ENCODE measurements around the gene PCDH12. TPM values are rescaled to one million over a fixed set of nuclear protein-coding genes. Genes with fewer than 3 reads are reported as not detected.

The PCDH12 gene
- total and polyA plus RNA-seq, 4 donors, result 0.88 to 10.3 (median 4.5) TPM

DNA sequence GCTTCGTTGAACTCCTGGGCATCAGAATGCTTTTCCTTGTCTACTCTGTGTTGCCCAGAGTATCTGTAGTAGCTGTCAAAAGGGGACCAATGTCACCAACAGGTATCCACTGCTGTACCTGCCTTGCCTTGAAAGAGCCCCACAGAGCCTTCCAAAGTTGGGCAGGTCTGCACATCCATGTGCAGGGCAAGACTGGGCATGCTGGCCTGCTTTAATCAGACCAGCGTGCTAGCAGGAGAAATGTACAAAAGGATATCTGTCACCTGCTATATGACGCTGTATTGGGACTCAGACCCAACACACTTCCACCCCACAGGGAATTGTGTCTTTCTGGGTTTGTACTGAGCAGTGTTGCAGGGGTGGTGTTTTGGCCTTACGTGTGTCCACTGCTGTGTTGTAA lies 22.5 kb downstream of the PCDH12 start:
- 75 to 81% methylated on average over 4 of the region's 4 CpGs for WGBS, 2 donors
- Histone ChIP-seq H3K4me1 (ENCODE audit: control insufficient read depth in 1 of 2, insufficient read depth in 2 of 2, low read length in 2 of 2) (peaks cover 0 to 5% of the 10 kb centered on the region in 2 donors), H3K4me3 (ENCODE audit: low read length in 2 of 2) (no peak overlapping the region), H3K9me3 (ENCODE audit: control insufficient read depth, low read length) (no peaks in the 10 kb centered on the region), H3K27ac (ENCODE audit: low read depth in 1 of 2, low read length in 2 of 2) (peak overlapping the region in 1 of 2 donors; percentile 52), H3K27me3 (ENCODE audit: control insufficient read depth in 1 of 2, insufficient read depth in 2 of 2, low read length in 1 of 2) (no peaks in the 10 kb centered on the region), H3K36me3 (ENCODE audit: control insufficient read depth in 1 of 2, insufficient read depth in 2 of 2, low read length in 1 of 2) (peaks cover 0 to 8% of the 10 kb centered on the region in 2 donors)
- intact Hi-C loops (cut with DNase I), result no loop called here
- ATAC-seq (ENCODE audit: low FRiP score) (no peak), DNase-seq (no peak)

DNA sequence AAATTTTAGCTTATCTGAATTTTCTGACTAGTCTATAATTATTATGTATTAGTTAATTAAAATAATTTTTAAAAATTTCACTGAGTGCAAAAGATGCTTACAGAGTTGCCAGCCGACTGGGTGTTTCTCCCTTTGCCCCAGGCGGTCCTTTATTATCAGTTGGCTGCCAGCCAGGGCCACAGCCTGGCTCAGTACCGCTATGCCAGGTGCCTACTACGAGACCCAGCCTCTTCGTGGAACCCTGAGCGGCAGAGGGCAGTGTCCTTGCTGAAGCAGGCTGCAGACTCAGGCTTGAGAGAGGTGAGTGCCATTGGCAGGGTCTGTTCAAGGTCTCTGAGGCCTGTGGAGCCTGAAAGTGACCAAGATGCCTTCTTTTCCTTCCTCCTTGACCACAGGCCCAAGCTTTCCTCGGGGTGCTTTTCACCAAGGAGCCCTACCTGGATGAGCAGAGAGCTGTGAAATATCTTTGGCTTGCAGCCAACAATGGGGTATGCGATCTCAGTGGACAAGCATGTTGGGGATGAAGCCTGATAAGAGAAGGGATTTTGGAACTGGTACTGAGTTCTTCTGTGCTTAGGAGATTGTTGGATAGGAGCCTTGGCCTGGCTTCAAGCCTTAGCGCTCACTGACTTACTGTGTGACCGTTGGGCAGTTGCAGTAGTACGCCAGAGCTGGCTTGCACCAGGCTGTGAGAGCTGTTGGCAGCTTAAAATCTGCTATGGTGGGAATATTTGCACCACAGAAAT lies 23.7 kb downstream of the PCDH12 start:
- WGBS, 2 donors, result 5 to 8% methylated on average over 11 of the region's 11 CpGs

DNA sequence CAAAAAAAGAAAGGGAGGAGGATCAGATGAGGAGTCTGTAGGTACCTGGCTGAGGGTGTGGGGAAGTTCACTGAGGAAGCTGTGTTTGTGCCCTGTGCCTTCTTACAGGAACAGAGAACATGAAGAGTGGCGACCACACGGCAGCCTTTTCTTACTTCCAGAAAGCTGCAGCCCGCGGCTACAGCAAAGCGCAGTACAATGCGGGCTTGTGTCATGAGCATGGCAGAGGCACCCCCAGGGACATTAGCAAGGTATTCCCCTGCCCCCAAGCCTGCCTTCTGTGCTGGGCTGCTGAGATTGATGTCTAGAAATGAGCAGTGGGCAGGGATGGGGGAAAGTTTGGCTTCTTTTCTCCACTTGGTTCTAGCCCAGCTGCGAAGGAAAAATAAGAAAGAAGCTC lies 24.9 kb downstream of the PCDH12 start:
- peaks cover 2 to 9% of the 10 kb centered on the region in 2 donors for H3K36me3 ChIP-seq (ENCODE audit: control insufficient read depth in 1 of 2, insufficient read depth in 2 of 2, low read length in 1 of 2)
- peaks cover 0 to 5% of the 10 kb centered on the region in 2 donors for H3K4me1 ChIP-seq (ENCODE audit: control insufficient read depth in 1 of 2, insufficient read depth in 2 of 2, low read length in 2 of 2)
- H3K27ac ChIP-seq (ENCODE audit: low read depth in 1 of 2, low read length in 2 of 2), result peak overlapping the region in 1 of 2 donors; percentile 26
- WGBS, 2 donors, result 83 to 86% methylated on average over 7 of the region's 7 CpGs
- no peak for ATAC-seq (ENCODE audit: low FRiP score)
- H3K27me3 ChIP-seq (ENCODE audit: control insufficient read depth in 1 of 2, insufficient read depth in 2 of 2, low read length in 1 of 2), result no peaks in the 10 kb centered on the region
- no peaks in the 10 kb centered on the region for H3K9me3 ChIP-seq (ENCODE audit: control insufficient read depth, low read length)
- no peak for DNase-seq
- intact Hi-C loops (cut with DNase I), result no loop called here
- no peak overlapping the region for H3K4me3 ChIP-seq (ENCODE audit: low read length in 2 of 2)

More for the DNA sequence above, 23.7 kb downstream of the PCDH12 start:
- Histone ChIP-seq H3K4me1 (ENCODE audit: control insufficient read depth in 1 of 2, insufficient read depth in 2 of 2, low read length in 2 of 2) (peaks cover 0 to 5% of the 10 kb centered on the region in 2 donors), H3K27ac (ENCODE audit: low read depth in 1 of 2, low read length in 2 of 2) (peak overlapping the region; percentile 49 to 97), H3K4me3 (ENCODE audit: low read length in 2 of 2) (no peak overlapping the region), H3K27me3 (ENCODE audit: control insufficient read depth in 1 of 2, insufficient read depth in 2 of 2, low read length in 1 of 2) (no peaks in the 10 kb centered on the region), H3K36me3 (ENCODE audit: control insufficient read depth in 1 of 2, insufficient read depth in 2 of 2, low read length in 1 of 2) (peaks cover 0 to 10% of the 10 kb centered on the region in 2 donors), H3K9me3 (ENCODE audit: control insufficient read depth, low read length) (no peaks in the 10 kb centered on the region)
- intact Hi-C loops (cut with DNase I), result no loop called here
- ATAC-seq (ENCODE audit: low FRiP score) (peak; percentile 54), DNase-seq (peak; percentile 86 to 88)

DNA sequence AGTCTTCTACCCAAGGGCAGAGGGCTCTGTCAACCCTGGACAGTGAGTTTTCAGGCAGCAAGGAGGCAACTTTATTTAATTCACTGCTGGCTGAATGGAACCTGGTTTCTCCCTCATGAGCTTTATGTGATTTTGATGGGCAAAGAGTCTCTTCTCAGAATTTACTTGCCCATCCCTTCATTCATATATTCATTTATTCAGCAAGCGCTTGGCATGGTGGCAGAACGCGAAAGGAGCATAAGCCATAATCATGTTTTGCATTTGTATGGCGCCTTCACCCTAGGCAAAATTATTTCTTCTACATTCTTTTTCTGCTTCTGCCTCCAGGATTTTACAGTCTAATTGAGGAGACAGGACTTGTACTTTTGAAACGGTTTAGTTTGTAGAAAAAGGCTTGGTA lies 26.3 kb downstream of the PCDH12 start:
- H3K4me3 ChIP-seq (ENCODE audit: low read length in 2 of 2), result no peak overlapping the region
- WGBS, 2 donors, result 92 to 94% methylated on average over 5 of the region's 5 CpGs
- no peaks in the 10 kb centered on the region for H3K9me3 ChIP-seq (ENCODE audit: control insufficient read depth, low read length)
- intact Hi-C loops (cut with DNase I), result no loop called here
- no peak overlapping the region for H3K27ac ChIP-seq (ENCODE audit: low read depth in 1 of 2, low read length in 2 of 2)
- no peak for DNase-seq
- ATAC-seq (ENCODE audit: low FRiP score), result no peak
- H3K4me1 ChIP-seq (ENCODE audit: control insufficient read depth in 1 of 2, insufficient read depth in 2 of 2, low read length in 2 of 2), result peaks cover 0 to 5% of the 10 kb centered on the region in 2 donors
- H3K36me3 ChIP-seq (ENCODE audit: control insufficient read depth in 1 of 2, insufficient read depth in 2 of 2, low read length in 1 of 2), result peaks cover 2 to 6% of the 10 kb centered on the region in 2 donors
- H3K27me3 ChIP-seq (ENCODE audit: control insufficient read depth in 1 of 2, insufficient read depth in 2 of 2, low read length in 1 of 2), result no peaks in the 10 kb centered on the region

DNA sequence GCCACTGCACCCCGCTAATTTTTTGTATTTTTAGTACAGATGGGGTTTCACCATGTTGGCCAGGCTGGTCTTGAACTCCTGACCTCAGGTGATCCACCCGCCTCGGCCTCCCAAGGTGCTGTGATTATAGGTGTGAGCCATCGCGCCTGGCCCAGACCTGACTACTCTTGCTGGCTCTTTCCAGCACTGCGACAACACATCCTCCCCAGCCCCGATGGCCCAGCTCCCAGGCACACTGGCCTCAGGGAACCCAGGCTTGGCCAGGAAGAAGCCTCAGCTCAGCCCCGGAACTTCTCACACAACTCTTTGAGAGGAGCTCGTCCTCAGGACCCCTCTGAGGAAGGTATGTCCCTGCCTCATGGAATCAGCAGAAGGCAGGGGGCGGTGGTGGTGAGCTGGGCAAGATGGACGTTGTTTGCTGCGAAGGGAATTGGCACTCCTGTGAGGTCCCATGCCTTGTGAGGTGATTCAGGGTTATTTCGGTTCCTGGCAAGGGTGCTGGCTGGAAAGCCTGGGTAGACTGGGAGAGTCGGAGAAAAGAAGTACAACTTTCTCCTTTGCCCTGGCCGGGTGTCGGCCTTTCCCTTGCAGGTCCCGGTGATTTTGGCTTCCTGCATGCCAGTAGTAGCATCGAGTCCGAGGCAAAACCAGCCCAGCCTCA lies 28.5 kb downstream of the PCDH12 start:
- intact Hi-C loops (cut with DNase I), result no loop called here
- H3K4me3 ChIP-seq (ENCODE audit: low read length in 2 of 2), result no peak overlapping the region
- peak overlapping the region; percentile 30 to 47 for H3K27ac ChIP-seq (ENCODE audit: low read depth in 1 of 2, low read length in 2 of 2)
- WGBS, 2 donors, result 31 to 39% methylated on average over 19 of the region's 19 CpGs
- H3K9me3 ChIP-seq (ENCODE audit: control insufficient read depth, low read length), result no peaks in the 10 kb centered on the region
- H3K36me3 ChIP-seq (ENCODE audit: control insufficient read depth in 1 of 2, insufficient read depth in 2 of 2, low read length in 1 of 2), result peaks cover 2 to 6% of the 10 kb centered on the region in 2 donors
- no peaks in the 10 kb centered on the region for H3K27me3 ChIP-seq (ENCODE audit: control insufficient read depth in 1 of 2, insufficient read depth in 2 of 2, low read length in 1 of 2)
- DNase-seq (peak in 1 of 2 donors; percentile 73), ATAC-seq (ENCODE audit: low FRiP score) (no peak)
- H3K4me1 ChIP-seq (ENCODE audit: control insufficient read depth in 1 of 2, insufficient read depth in 2 of 2, low read length in 2 of 2), result no peaks in the 10 kb centered on the region

DNA sequence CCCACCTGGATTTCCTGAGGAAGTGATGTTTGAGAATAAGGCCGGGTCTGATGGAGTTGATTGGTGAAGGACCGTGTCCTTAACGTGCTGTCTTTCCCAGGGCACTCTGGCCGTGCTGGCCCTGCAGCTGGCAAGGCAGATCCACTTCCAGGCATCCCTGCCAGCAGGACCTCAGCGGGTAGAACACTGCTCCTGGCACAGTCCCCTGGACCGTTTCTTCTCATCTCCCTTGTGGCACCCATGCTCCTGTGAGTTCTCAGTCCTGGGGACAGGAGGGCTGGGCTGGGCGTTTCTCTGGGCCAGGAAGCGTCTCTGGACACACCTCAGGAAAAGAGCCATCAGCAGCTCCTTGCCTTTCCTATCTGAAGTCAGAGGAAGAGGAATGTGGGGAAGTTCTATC lies 30.0 kb downstream of the PCDH12 start:
- H3K36me3 ChIP-seq (ENCODE audit: control insufficient read depth in 1 of 2, insufficient read depth in 2 of 2, low read length in 1 of 2), result peaks cover 2 to 6% of the 10 kb centered on the region in 2 donors

DNA sequence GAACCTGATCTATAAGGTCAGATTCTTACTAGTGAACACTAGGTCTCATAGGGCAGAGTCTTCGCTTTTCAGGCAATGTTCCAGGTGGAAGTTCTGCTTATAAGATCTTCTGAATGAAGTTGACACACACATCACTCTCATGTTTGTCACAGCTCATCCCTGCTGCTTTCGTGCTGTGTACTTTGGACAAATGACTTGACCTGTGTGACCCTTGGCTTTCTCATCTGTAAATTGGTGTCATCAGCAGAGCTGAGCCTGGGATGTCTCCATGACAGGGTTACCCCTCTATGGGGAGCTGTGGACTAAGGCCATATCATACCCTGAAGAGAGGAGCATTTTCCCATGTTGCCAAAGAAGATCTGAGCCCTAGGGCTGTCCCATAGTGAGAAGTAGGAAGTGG lies 31.6 kb downstream of the PCDH12 start:
- 83 to 86% methylated on average over 2 of the region's 2 CpGs for WGBS, 2 donors
- peaks cover 2 to 4% of the 10 kb centered on the region in 2 donors for H3K36me3 ChIP-seq (ENCODE audit: control insufficient read depth in 1 of 2, insufficient read depth in 2 of 2, low read length in 1 of 2)

More for the DNA sequence above, 30.0 kb downstream of the PCDH12 start:
- 47 to 52% methylated on average over 8 of the region's 8 CpGs for WGBS, 2 donors
- Histone ChIP-seq H3K27me3 (ENCODE audit: control insufficient read depth in 1 of 2, insufficient read depth in 2 of 2, low read length in 1 of 2) (no peaks in the 10 kb centered on the region), H3K4me1 (ENCODE audit: control insufficient read depth in 1 of 2, insufficient read depth in 2 of 2, low read length in 2 of 2) (no peaks in the 10 kb centered on the region), H3K27ac (ENCODE audit: low read depth in 1 of 2, low read length in 2 of 2) (no peak overlapping the region), H3K4me3 (ENCODE audit: low read length in 2 of 2) (no peak overlapping the region), H3K9me3 (ENCODE audit: control insufficient read depth, low read length) (no peaks in the 10 kb centered on the region)
- ATAC-seq (ENCODE audit: low FRiP score) (no peak), DNase-seq (peak in 1 of 2 donors; percentile 57)
- intact Hi-C loops (cut with DNase I), result no loop called here

DNA sequence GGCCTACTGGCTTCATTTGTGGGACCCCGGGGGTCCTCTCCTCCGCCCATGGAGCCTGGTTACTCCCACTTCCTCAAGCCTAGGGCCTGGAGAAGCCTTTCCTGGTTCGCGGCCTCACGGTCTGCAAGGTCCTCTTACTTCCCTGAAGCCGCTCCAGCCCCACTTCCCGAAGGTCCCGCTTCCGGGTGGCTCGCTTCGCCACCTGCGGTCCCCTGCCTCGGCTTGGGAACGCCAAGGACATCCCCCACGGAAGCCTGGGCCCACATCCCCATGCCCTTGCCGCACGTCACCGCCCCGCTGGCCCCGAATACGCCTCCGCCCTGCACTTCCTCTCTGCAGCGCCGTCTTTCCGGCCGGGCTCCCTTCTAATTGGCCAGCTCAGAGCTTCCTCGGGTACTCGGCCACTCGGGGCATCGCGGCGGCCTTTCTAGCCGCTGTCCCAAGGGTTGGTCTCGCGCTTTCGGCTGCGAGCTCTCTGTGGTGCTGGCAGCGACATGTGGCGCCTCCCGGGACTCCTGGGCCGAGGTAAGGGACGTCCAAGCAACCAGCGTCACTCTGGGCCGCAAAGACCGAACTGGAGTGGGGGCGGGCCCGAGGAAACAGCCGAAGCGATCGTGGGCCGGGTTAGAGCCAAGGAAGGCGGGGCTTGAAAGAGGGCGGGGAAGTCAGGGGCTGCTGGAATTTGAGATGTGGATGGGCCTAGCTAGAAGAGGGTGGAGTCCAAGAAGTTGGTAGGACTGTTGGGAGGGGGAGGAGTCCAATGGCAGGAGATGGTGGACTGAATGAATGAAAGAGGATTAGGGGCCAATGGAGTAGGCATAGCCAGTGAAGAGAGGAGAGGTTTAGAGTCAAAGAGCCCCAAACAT lies 34.3 kb downstream of the PCDH12 start, which contains the start of gene DELE1:
Gene DELE1, plus strand, starts transcription at position 424 of the 866 bp plus-strand sequence. Its CDS starts 71 bp downstream, at position 495.
- Histone ChIP-seq H3K9me3 (ENCODE audit: control insufficient read depth, low read length) (no peaks in the 10 kb centered on the region), H3K4me3 (ENCODE audit: low read length in 2 of 2) (peak within 1 kb of the TSS; percentile 27 to 49), H3K4me1 (ENCODE audit: control insufficient read depth in 1 of 2, insufficient read depth in 2 of 2, low read length in 2 of 2) (no peaks in the 10 kb centered on the region), H3K36me3 (ENCODE audit: control insufficient read depth in 1 of 2, insufficient read depth in 2 of 2, low read length in 1 of 2) (peaks cover 0 to 2% of the 10 kb centered on the region in 2 donors), H3K27ac (ENCODE audit: low read depth in 1 of 2, low read length in 2 of 2) (peak within 1 kb of the TSS; percentile 71 to 90), H3K27me3 (ENCODE audit: control insufficient read depth in 1 of 2, insufficient read depth in 2 of 2, low read length in 1 of 2) (no peaks in the 10 kb centered on the region)
- ATAC-seq (ENCODE audit: low FRiP score) (peak; percentile 98), DNase-seq (peak; percentile 98)
- 0 to 1% methylated on average over 53 of the region's 53 CpGs for WGBS, 2 donors
- intact Hi-C loops (cut with DNase I), result loop anchor here in 1 of 2 donors (5.0 kb wide), 1 partner anchor 44 kb away; the partner anchor contains the start of gene RNF14

More for the DNA sequence above, 31.6 kb downstream of the PCDH12 start:
- no peak for DNase-seq
- intact Hi-C loops (cut with DNase I), result no loop called here
- Histone ChIP-seq H3K27me3 (ENCODE audit: control insufficient read depth in 1 of 2, insufficient read depth in 2 of 2, low read length in 1 of 2) (no peaks in the 10 kb centered on the region), H3K4me3 (ENCODE audit: low read length in 2 of 2) (no peak overlapping the region), H3K4me1 (ENCODE audit: control insufficient read depth in 1 of 2, insufficient read depth in 2 of 2, low read length in 2 of 2) (no peaks in the 10 kb centered on the region), H3K27ac (ENCODE audit: low read depth in 1 of 2, low read length in 2 of 2) (no peak overlapping the region), H3K9me3 (ENCODE audit: control insufficient read depth, low read length) (no peaks in the 10 kb centered on the region)
- no peak for ATAC-seq (ENCODE audit: low FRiP score)
